Heart left ventricle (tissue), 16 donors: ENCODE results near the gene CASP9. TPM values are rescaled to one million over a fixed set of nuclear protein-coding genes. Genes with fewer than 3 reads are reported as not detected.

ENCODE experiments used
- ATAC-seq, 4 donors: fragments of 200-7000 bp; cut with Tn5 transposase; one replicate each; pipeline ENCODE4 v1.9.1; 2020 to 2022; ENCODE audit warnings: moderate library complexity in 4 of 4, mild to moderate bottlenecking in 3 of 4, moderate number of reproducible peaks in 1 of 4
- DNase-seq, 5 donors: peaks; one replicate each; pipeline ENCODE4 v3.0.0-alpha.2; 2020
- H3K27ac ChIP-seq, 12 donors: fragments of 200-600 bp; sonication (generic) in 4 of 12; one replicate each; pipeline versions ENCODE4 v1.5.0 to v1.8.0; 2016 to 2022; ENCODE audit warnings: mild to moderate bottlenecking in 2 of 12
- H3K27me3 ChIP-seq, 9 donors: fragments of 200-600 bp; sonication (generic) in 2 of 9; one replicate each; pipeline versions ENCODE4 v1.5.1 to v1.8.0; 2016 to 2022; ENCODE audit warnings: mild to moderate bottlenecking in 3 of 9
- H3K36me3 ChIP-seq, 9 donors: fragments of 200-600 bp; sonication (generic) in 2 of 9; one replicate each; pipeline versions ENCODE4 v1.5.0 to v1.8.0; 2018 to 2022; ENCODE audit warnings: mild to moderate bottlenecking in 2 of 9
- H3K4me1 ChIP-seq, 12 donors: fragments of 200-600 bp; sonication (generic) in 4 of 12; one replicate each; pipeline versions ENCODE4 v1.5.0 to v1.8.0; 2016 to 2022; ENCODE audit warnings: mild to moderate bottlenecking in 3 of 12
- H3K4me3 ChIP-seq, 12 donors: fragments of 200-600 bp; sonication (generic) in 4 of 12; one replicate each; pipeline versions ENCODE4 v1.5.0 to v1.8.0; 2017 to 2022; ENCODE audit warnings: mild to moderate bottlenecking in 9 of 12, moderate library complexity in 4 of 12
- H3K9me3 ChIP-seq, 12 donors: fragments of 200-600 bp; sonication (generic) in 4 of 12; one replicate each; pipeline versions ENCODE4 v1.5.0 to v1.8.0; 2016 to 2022; ENCODE audit warnings: mild to moderate bottlenecking in 1 of 12
- POLR2A ChIP-seq, 2 donors: fragments of 450-650 bp; IDR thresholded peaks; one replicate each; pipeline ENCODE4 v1.6.1; 2017; ENCODE audit warnings: antibody characterized with exemption in 2 of 2, mild to moderate bottlenecking in 2 of 2, moderate library complexity in 2 of 2
- WGBS, 4 donors: extraction: QIAGEN DNeasy Blood & Tissue Kit in 2 of 4; methylation state at CpG; one replicate each; pipeline versions ENCODE4 v1.1.5 to v1.1.7; 2013 to 2018; 5-methylcytosine and 5-hydroxymethylcytosine counted together
- intact Hi-C, 10 donors: fragments of 100-400 bp; cut with DNase I; formaldehyde crosslinking; loops; one replicate each; pipeline versions ENCODE4 v1.11.1 to v1.14.2; 2022
- polyA plus RNA-seq, 2 donors: library from polyadenylated mRNA; stranded (reverse); fragments of 200-250 nt; gene quantifications; one replicate each; pipeline ENCODE4 v1.2.3, GENCODE V29; 2013
- total RNA-seq, 9 donors: library from RNA; depleted of rRNA in 2 of 9; stranded (reverse); fragments of >200 nt in 2 of 9; fragmentation: NEBNext Ultra II Directional in 3 of 9; extraction: Animal tissue kit (Norgen Biotek cat#: 25700) in 3 of 9; gene quantifications; one replicate each; pipeline versions ENCODE4 v1.1.0 to v1.2.4, GENCODE V29; 2016 to 2023
- TF ChIP-seq, protein P1 (sequence below), 12 donors: fragments of 200-600 bp; sonication (generic) in 4 of 12; IDR thresholded peaks; one replicate each; pipeline versions ENCODE4 v1.5.0 to v1.8.0; 2018 to 2022; ENCODE audit warnings: antibody characterized with exemption in 12 of 12, mild to moderate bottlenecking in 5 of 12
- donor health status: ischemic (EF 13 %, LVEDD 7.1; RV severe dilation, severe dysfunction).
- donor health status: healthy with polysubstance abuse.
- donor health status: DM: no; HTN: yes; CAD: no.
- donor health status: DM: no; HTN: no; CAD: no.
- donor health status: ischemic (EF 25% LVEDD 6.9; RV normal size, moderate dysfunction).
- donor health status: ischemic (EF 25% LVEDD 5.7; RV mildly dilated, moderate dysfunction).
- donor health status: healthy.
- donor health status: DM: yes; HTN: yes; CAD: no.
- donor health status: ischemic (EF 35%, LVEDD 5.7; RV mildly dilated, moderate dysfunction).
- donor health status: nonischemic (EF 11% LVEDD 7.7; RV severe dilation, severe dysfunction).
- donor health status: DM: yes; HTN: yes; CAD: no.
- donor health status: PGD.
- donor health status: ischemic (EF 29% LVEDD 5.4; RV normal size, mild dysfunction).
- donor health status: nonischemic (EF 23%, LVEDD 6.1; RV moderate dilation, normal function).

Gene CASP9
- total and polyA plus RNA-seq, 11 donors, result 8.6 to 16.9 (median 11.8) TPM

DNA sequence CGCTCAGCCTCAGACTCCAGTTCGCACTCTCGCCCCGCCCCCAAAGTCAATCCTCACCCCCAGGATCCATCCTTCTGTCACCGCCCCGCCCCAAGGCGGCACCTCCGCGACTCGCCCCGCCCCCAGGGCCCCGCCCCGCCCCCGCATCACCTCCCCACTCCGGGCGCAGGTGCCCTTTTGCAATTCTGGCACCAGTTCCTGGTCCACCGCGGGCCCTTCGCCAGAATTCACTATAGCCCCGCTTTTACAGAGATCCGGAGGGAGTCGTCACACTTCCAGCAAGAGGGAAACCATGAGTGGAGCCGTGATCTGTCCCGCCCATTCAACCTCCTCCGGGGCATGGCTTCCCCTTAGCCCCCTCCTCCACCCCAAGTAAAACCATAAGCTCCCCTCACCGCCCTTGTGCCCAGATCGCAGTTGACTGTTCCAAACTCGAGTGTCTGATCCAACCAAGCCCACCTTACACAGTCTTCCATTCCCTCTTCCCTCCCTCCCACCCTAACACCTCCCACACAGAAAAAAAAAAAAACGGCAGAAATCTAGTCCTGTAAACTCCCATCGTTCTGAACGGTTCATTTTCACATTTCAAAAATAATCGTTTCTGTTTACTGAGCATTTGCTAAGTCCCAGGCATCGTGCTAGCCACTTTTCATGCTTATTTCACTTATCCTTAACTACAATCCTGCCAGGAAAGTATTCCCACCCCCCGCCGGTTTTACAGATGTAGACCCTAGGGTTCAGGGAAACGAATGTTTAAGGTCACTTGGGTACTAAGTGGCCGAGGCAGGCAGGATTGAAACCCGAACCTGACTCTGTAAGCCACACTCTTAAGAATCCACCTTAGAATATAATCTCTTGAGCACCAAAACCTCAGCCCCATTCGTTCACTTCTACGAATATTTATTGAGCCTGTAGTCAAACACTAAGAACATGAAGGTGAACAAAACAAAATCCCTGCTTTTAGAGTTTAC lies 1.3 kb upstream of the CASP9 start:
- Histone ChIP-seq H3K27ac (peak overlapping the region; percentile 82 to 99 (median 97)), H3K4me1 (peaks cover 8 to 47% (median 29%) of the 10 kb centered on the region in 12 donors), H3K36me3 (peaks cover 0 to 14% (median 2%) of the 10 kb centered on the region in 9 donors), H3K9me3 (no peaks in the 10 kb centered on the region), H3K4me3 (peak overlapping the region; percentile 6 to 95 (median 72)), H3K27me3 (no peaks in the 10 kb centered on the region)
- no peak for TF ChIP-seq POLR2A (IDR thresholded peaks at IDR 0.05)
- TF ChIP-seq, protein P1, sequence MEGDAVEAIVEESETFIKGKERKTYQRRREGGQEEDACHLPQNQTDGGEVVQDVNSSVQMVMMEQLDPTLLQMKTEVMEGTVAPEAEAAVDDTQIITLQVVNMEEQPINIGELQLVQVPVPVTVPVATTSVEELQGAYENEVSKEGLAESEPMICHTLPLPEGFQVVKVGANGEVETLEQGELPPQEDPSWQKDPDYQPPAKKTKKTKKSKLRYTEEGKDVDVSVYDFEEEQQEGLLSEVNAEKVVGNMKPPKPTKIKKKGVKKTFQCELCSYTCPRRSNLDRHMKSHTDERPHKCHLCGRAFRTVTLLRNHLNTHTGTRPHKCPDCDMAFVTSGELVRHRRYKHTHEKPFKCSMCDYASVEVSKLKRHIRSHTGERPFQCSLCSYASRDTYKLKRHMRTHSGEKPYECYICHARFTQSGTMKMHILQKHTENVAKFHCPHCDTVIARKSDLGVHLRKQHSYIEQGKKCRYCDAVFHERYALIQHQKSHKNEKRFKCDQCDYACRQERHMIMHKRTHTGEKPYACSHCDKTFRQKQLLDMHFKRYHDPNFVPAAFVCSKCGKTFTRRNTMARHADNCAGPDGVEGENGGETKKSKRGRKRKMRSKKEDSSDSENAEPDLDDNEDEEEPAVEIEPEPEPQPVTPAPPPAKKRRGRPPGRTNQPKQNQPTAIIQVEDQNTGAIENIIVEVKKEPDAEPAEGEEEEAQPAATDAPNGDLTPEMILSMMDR (IDR thresholded peaks at IDR 0.05), result no peak
- WGBS, 4 donors, result 3 to 5% (median 3%) methylated on average over 20 to 40 of the region's 40 CpGs
- DNase-seq (peak in 1 of 5 donors; percentile 99), ATAC-seq (peak; percentile 1 to 16 (median 4))
- intact Hi-C loops, result loop anchor here in 3 of 10 donors (1.0 to 10.0 kb wide), 5 partner anchors 77 to 842 kb away; partner anchors contain the start of genes DDI2 (in 3 of the 3) and SZRD1 (in 1 of the 3)

DNA sequence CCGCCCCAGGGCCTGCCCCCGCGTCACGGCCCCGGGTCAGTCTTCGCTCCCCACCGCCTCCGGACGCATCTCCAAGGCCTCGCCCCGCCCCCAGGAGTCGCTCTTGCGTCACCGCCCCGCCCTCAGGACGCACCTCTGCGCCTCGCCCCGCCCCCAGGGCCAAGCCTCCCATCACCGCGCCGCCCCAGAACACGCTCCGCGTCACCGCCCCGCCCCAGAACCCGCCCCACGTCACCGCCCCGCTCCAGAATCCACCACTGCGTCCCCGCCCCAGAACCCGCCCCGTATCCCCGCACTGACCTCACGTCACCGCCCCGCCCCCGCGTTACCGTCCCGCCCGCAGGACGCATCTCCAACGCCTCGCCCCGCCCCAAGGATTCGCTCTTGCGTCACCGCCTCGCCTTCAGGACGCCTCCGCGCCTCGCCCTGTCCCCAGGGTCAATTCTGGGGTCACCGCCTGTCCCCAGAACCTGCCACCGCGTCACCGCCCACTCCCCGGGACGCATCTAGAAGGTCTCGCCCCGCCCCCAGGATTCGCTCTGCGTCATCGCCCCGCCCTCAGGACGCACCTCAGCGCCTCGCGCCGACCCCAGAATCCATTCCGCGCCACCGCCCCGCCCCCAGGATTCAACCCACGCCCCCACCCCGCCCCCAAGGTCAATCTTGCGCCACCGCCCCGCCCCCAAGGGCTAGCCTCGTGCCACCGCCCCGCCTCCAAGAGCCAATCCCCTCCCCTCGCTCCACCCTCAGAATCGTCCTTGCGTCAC lies 451 bp upstream of the CASP9 start:
- 0 to 2% (median 1%) methylated on average over 3 to 87 of the region's 88 CpGs for WGBS, 4 donors
- Histone ChIP-seq H3K36me3 (peaks cover 0 to 8% (median 0%) of the 10 kb centered on the region in 9 donors), H3K4me3 (peak overlapping the region; percentile 45 to 95 (median 75)), H3K27ac (peak overlapping the region; percentile 95 to 99 (median 97)), H3K4me1 (peaks cover 8 to 47% (median 30%) of the 10 kb centered on the region in 12 donors), H3K9me3 (no peaks in the 10 kb centered on the region), H3K27me3 (no peaks in the 10 kb centered on the region)
- DNase-seq, result peak; percentile 100
- intact Hi-C loops, result loop anchor here in 4 of 10 donors (5.0 to 10.0 kb wide), 5 partner anchors 78 to 843 kb away; partner anchors contain the start of genes DDI2 (in 2 of the 4) and SZRD1 (in 1 of the 4)
- TF ChIP-seq, protein P1 (IDR thresholded peaks at IDR 0.05), result no peak
- no peak for TF ChIP-seq POLR2A (IDR thresholded peaks at IDR 0.05)
- ATAC-seq, result peak; percentile 75 to 80 (median 79)

DNA sequence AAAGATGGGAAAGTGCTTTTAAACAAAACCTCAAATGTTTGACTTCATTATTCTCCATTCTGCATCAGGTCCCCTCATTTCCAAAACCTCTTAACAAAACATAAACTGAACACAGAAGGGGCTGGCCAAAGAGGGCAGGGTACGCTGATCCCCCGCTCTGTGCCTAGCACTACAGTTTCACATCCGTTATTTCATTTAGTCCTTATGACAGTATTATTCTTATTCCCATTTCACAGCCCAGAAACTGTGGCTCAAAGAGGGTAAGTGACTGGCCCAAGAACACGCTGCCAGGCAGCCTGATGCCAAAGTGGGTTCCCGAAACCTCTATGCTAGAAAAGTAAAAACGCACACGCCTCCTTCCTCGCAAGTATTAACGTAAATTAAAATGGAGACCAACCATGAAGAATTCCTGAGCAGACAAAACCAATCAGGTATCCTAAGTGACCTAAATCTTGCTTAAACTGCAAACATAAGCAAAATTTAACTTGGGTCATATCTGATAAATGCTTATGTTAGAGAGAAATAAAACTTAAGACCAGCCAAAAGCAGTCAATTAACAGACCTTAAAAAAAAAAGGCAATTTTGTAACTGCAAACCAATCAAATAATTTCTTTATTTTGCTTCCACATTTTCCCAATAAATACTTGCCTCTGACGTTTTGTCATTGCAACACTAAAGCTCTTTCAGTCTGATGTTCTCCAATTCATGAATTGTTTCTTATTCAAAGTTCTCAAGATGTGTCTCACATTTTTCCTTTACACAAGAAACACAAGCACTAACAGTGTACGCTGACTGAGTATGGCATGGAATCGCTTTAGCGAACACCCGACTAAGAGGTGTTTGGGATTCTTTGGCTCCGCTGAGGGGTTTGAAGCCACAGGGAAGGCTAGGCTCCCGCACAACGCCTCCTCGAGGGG lies 653 bp downstream of the CASP9 start:
- Histone ChIP-seq H3K36me3 (no peaks in the 10 kb centered on the region), H3K9me3 (no peaks in the 10 kb centered on the region), H3K4me3 (peak overlapping the region; percentile 45 to 95 (median 73)), H3K4me1 (peaks cover 8 to 43% (median 29%) of the 10 kb centered on the region in 12 donors), H3K27me3 (no peaks in the 10 kb centered on the region), H3K27ac (peak overlapping the region; percentile 87 to 99 (median 96))
- DNase-seq (no peak), ATAC-seq (no peak)
- WGBS, 4 donors, result 41 to 52% (median 43%) methylated on average over 15 to 18 of the region's 18 CpGs
- no peak for TF ChIP-seq POLR2A (IDR thresholded peaks at IDR 0.05)
- TF ChIP-seq, protein P1 (IDR thresholded peaks at IDR 0.05), result no peak
- intact Hi-C loops, result loop anchor here in 2 of 10 donors (5.0 to 10.0 kb wide), 2 partner anchors 196 to 199 kb away; no protein-coding TSS in a partner anchor
